ENCODE data around the gene UTS2B.

The UTS2B gene

GRCh38 chr3:191238321-191238817 lies 92.0 kb downstream of the UTS2B start:
- no peak for DNase-seq (ENCODE audit: low read depth in 2 of 2)

GRCh38 chr3:191237047-191237882 lies 93.1 kb downstream of the UTS2B start:
- no peak for DNase-seq (ENCODE audit: low read depth in 2 of 2)

- no peak for DNase-seq (ENCODE audit: low read depth in 2 of 2)
These were observed 93.7 kb downstream of the UTS2B start for GRCh38 chr3:191236646-191237045.

GRCh38 chr3:191235331-191236314 lies 94.7 kb downstream of the UTS2B start:
- no peak for DNase-seq (ENCODE audit: low read depth in 2 of 2)

GRCh38 chr3:191234216-191234615 lies 96.1 kb downstream of the UTS2B start:
- no peak for DNase-seq (ENCODE audit: low read depth in 2 of 2)

- DNase-seq (ENCODE audit: low read depth in 2 of 2): no peak
These were observed 102.8 kb downstream of the UTS2B start for GRCh38 chr3:191227541-191227940.

GRCh38 chr3:191221638-191222037 lies 108.7 kb downstream of the UTS2B start:
- no peak for DNase-seq (ENCODE audit: low read depth in 2 of 2)

GRCh38 chr3:191220908-191221307 lies 109.4 kb downstream of the UTS2B start:
- DNase-seq (ENCODE audit: low read depth in 2 of 2): no peak

- no peak for DNase-seq (ENCODE audit: low read depth in 2 of 2)
These were observed 113.0 kb downstream of the UTS2B start for GRCh38 chr3:191217301-191217700.

All from stimulated activated CD4-positive, alpha-beta T cell treated with anti-CD3 and anti-CD28 coated beads, Interleukin-1b, Interleukin-23, amount 100 ng/mL, for 4 hours (primary cell).